IMR-90 (cell line): Measurements from ENCODE around the gene KLF2. TPM values are rescaled to one million over a fixed set of nuclear protein-coding genes. Genes with fewer than 3 reads are reported as not detected.

Source experiments
- ATAC-seq: fragments of 200-7000 bp; cut with Tn5 transposase; 2 replicates; pipeline ENCODE4 v1.9.1; 2020; ENCODE audit warnings: low read depth, mild to moderate bottlenecking, moderate library complexity
- BruUV-seq: library from RNA; stranded (reverse); fragments of 400-500 nt; replicated peaks from 2 replicates; lab custom pipeline; 2021; lab: Mats Ljungman, UMichigan
- CTCF ChIA-PET: fragments of 300-600 bp; formaldehyde crosslinking; extraction: SDS; loops from one replicate; lab custom pipeline; 2021; ENCODE audit warnings: antibody characterized with exemption; lab: Yijun Ruan, JAX
- POLR2A ChIA-PET: fragments of 300-600 bp; sonication (Branson Sonifier 250); formaldehyde crosslinking; loops from one replicate; lab custom pipeline; 2022; ENCODE audit warnings: antibody characterized with exemption; ENCODE audit not compliant: unreplicated experiment; lab: Charles Lee
- DNase-seq: peaks from one replicate; pipeline ENCODE4 v3.0.0; 2013
- H2AFZ ChIP-seq: replicated peaks from 2 replicates; pipeline ENCODE3; 2013; ENCODE audit warnings: low read length, mild to moderate bottlenecking; ENCODE audit not compliant: poor library complexity
- H2AK5ac ChIP-seq: 2 replicates; pipeline ENCODE4 v1.6.1; 2013; ENCODE audit warnings: low read depth, low read length, inconsistent platforms
- H2AK9ac ChIP-seq: replicated peaks from 2 replicates; pipeline ENCODE3; 2013; ENCODE audit warnings: mild to moderate bottlenecking, low read depth, low read length, moderate library complexity; ENCODE audit not compliant: poor library complexity
- H2BK120ac ChIP-seq: 2 replicates; pipeline ENCODE4 v1.6.1; 2013; ENCODE audit warnings: low read depth, low read length, inconsistent platforms
- H2BK15ac ChIP-seq: 3 replicates; pipeline ENCODE4 v1.6.1; 2013; ENCODE audit warnings: low read depth, low read length, inconsistent platforms
- H2BK20ac ChIP-seq: 2 replicates; pipeline ENCODE4 v1.6.1; 2013; ENCODE audit warnings: low read depth, mild to moderate bottlenecking, inconsistent platforms, low read length, moderate library complexity
- H2BK5ac ChIP-seq: 2 replicates; pipeline ENCODE4 v1.6.1; 2013; ENCODE audit warnings: mild to moderate bottlenecking, low read depth, low read length, inconsistent platforms; ENCODE audit not compliant: poor library complexity, severe bottlenecking
- H3K14ac ChIP-seq: replicated peaks from 2 replicates; pipeline ENCODE4 v1.6.1; 2013; ENCODE audit warnings: low read depth, low read length, inconsistent platforms
- H3K18ac ChIP-seq: 2 replicates; pipeline ENCODE4 v1.6.1; 2013; ENCODE audit warnings: low read depth, low read length, control low read depth
- H3K23ac ChIP-seq: 2 replicates; pipeline ENCODE4 v1.6.1; 2013; ENCODE audit warnings: low read depth, low read length, inconsistent platforms
- H3K27ac ChIP-seq: 2 replicates; pipeline ENCODE4 v1.5.1; 2013; ENCODE audit warnings: mild to moderate bottlenecking, control low read depth, low read length; ENCODE audit not compliant: insufficient read depth
- H3K27me3 ChIP-seq: 2 replicates; pipeline ENCODE4 v1.6.1; 2013; ENCODE audit warnings: low read length; ENCODE audit not compliant: control insufficient read depth, insufficient read depth
- H3K36me3 ChIP-seq: 2 replicates; pipeline ENCODE4 v1.6.1; 2013; ENCODE audit warnings: low read length, mixed read lengths; ENCODE audit not compliant: control insufficient read depth, insufficient read depth
- H3K4ac ChIP-seq: 2 replicates; pipeline ENCODE4 v1.6.1; 2013; ENCODE audit warnings: low read depth, low read length, inconsistent platforms
- H3K4me1 ChIP-seq: 2 replicates; pipeline ENCODE4 v1.6.1; 2013; ENCODE audit warnings: low read length, mixed read lengths; ENCODE audit not compliant: control insufficient read depth, insufficient read depth
- H3K4me2 ChIP-seq: 2 replicates; pipeline ENCODE4 v1.6.1; 2013; ENCODE audit warnings: low read depth, mild to moderate bottlenecking, control low read depth, low read length, moderate library complexity
- H3K4me3 ChIP-seq: 2 replicates; pipeline ENCODE4 v1.5.1; 2013; ENCODE audit warnings: low read depth, mild to moderate bottlenecking, control low read depth, low read length, moderate library complexity; ENCODE audit not compliant: insufficient read depth
- H3K56ac ChIP-seq: 2 replicates; pipeline ENCODE4 v1.6.1; 2013; ENCODE audit warnings: low read length, inconsistent platforms; ENCODE audit not compliant: insufficient read depth; ENCODE audit errors: extremely low read depth
- H3K79me1 ChIP-seq, 2 experiments: 2 replicates each; pipeline ENCODE4 v1.6.1; 2013; ENCODE audit warnings: low read length in 2 of 2, inconsistent platforms in 1 of 2, low read depth in 1 of 2
- H3K9ac ChIP-seq: 2 replicates; pipeline ENCODE4 v1.6.1; 2013; ENCODE audit warnings: low read depth, low read length, control low read depth
- H3K9me1 ChIP-seq: 2 replicates; pipeline ENCODE4 v1.6.1; 2013; ENCODE audit warnings: low read length, inconsistent platforms; ENCODE audit not compliant: insufficient read depth
- H3K9me3 ChIP-seq: 2 replicates; pipeline ENCODE4 v1.6.1; 2013; ENCODE audit warnings: low read length; ENCODE audit not compliant: control insufficient read depth, insufficient read depth
- H4K20me1 ChIP-seq: 2 replicates; pipeline ENCODE4 v1.6.1; 2013; ENCODE audit warnings: low read length, inconsistent platforms; ENCODE audit not compliant: insufficient read depth
- H4K5ac ChIP-seq: 2 replicates; pipeline ENCODE4 v1.6.1; 2013; ENCODE audit warnings: mild to moderate bottlenecking, low read depth, low read length, control low read depth
- H4K8ac ChIP-seq, 2 experiments: 2 replicates each; pipeline ENCODE4 v1.6.1; 2013; ENCODE audit warnings: low read depth in 2 of 2, low read length in 2 of 2, control low read depth in 1 of 2, inconsistent platforms in 1 of 2
- H4K91ac ChIP-seq: 2 replicates; pipeline ENCODE4 v1.6.1; 2013; ENCODE audit warnings: low read depth, low read length, inconsistent platforms; ENCODE audit not compliant: insufficient read depth
- BHLHE40 ChIP-seq: fragments of 150-350 bp; IDR thresholded peaks from 2 replicates; pipeline ENCODE4 v1.6.1; 2016; ENCODE audit warnings: mild to moderate bottlenecking, low read depth, low read length
- CHD1 ChIP-seq: IDR thresholded peaks from 2 replicates; pipeline ENCODE4 v1.6.1; 2012; ENCODE audit warnings: low read depth, low read length, improper control_type of control experiment
- ELK1 ChIP-seq: fragments of 150-350 bp; IDR thresholded peaks from 2 replicates; pipeline ENCODE4 v1.6.1; 2016; ENCODE audit warnings: low read depth, mild to moderate bottlenecking, low read length, moderate library complexity, borderline replicate concordance
- FOS ChIP-seq: fragments of 150-350 bp; IDR thresholded peaks from 2 replicates; pipeline ENCODE4 v1.6.1; 2016; ENCODE audit warnings: low read depth, low read length
- MAFK ChIP-seq: IDR thresholded peaks from 2 replicates; pipeline ENCODE4 v1.6.1; 2012; ENCODE audit warnings: low read depth, low read length, improper control_type of control experiment
- MAZ ChIP-seq: IDR thresholded peaks from 2 replicates; pipeline ENCODE4 v1.6.1; 2012; ENCODE audit warnings: low read depth, mild to moderate bottlenecking, low read length, improper control_type of control experiment, moderate library complexity, borderline replicate concordance
- MXI1 ChIP-seq: IDR thresholded peaks from 2 replicates; pipeline ENCODE4 v1.6.1; 2012; ENCODE audit warnings: low read depth, mild to moderate bottlenecking, low read length, moderate library complexity, borderline replicate concordance
- NFE2L2 ChIP-seq: fragments of 150-350 bp; IDR thresholded peaks from 2 replicates; pipeline ENCODE4 v1.6.1; 2016; ENCODE audit warnings: low read depth, mild to moderate bottlenecking, low read length
- POLR2A ChIP-seq: IDR thresholded peaks from 2 replicates; pipeline ENCODE4 v1.6.1; 2012; ENCODE audit warnings: mild to moderate bottlenecking, low read depth, low read length
- RAD21 ChIP-seq: IDR thresholded peaks from 2 replicates; pipeline ENCODE4 v1.6.1; 2012; ENCODE audit warnings: low read length, improper control_type of control experiment
- RCOR1 ChIP-seq: IDR thresholded peaks from 2 replicates; pipeline ENCODE4 v1.6.1; 2012; ENCODE audit warnings: mild to moderate bottlenecking, low read length, improper control_type of control experiment; ENCODE audit not compliant: insufficient replicate concordance
- RFX5 ChIP-seq: IDR thresholded peaks from 2 replicates; pipeline ENCODE4 v1.8.0; 2012; ENCODE audit warnings: low read depth, mild to moderate bottlenecking, low read length, moderate library complexity
- SMC3 ChIP-seq: fragments of 150-350 bp; IDR thresholded peaks from 2 replicates; pipeline ENCODE4 v1.6.1; 2016; ENCODE audit warnings: low read depth, mild to moderate bottlenecking, antibody characterized with exemption, low read length, moderate library complexity
- USF2 ChIP-seq: fragments of 150-350 bp; IDR thresholded peaks from 2 replicates; pipeline ENCODE4 v1.6.1; 2017; ENCODE audit warnings: mild to moderate bottlenecking, antibody characterized with exemption, low read length, low read depth
- WGBS, 2 experiments: methylation state at CpG; one replicate each; pipeline versions ENCODE4 v1.1.5 to v1.1.7; 2013; ENCODE audit warnings: missing lambda C conversion rate in 2 of 2; ENCODE audit not compliant: insufficient read length in 1 of 2; ENCODE audit errors: extremely low coverage in 2 of 2; 5-methylcytosine and 5-hydroxymethylcytosine counted together
- dilution Hi-C: fragments of 300-500 bp; cut with HindIII; formaldehyde crosslinking; loops from one replicate; pipeline ENCODE4 v1.14.3; 2018; ENCODE audit warnings: low sequenced_read_pairs; ENCODE audit not compliant: unreplicated experiment
- in situ Hi-C: fragments of 300-500 bp; cut with MboI; formaldehyde crosslinking; loops from 3 replicates; pipeline ENCODE4 v1.14.3; 2019; ENCODE audit warnings: low sequenced_read_pairs, inconsistent platforms, mixed read lengths
- intact Hi-C: fragments of 100-400 bp; cut with micrococcal nuclease; formaldehyde crosslinking; loops from 2 replicates; pipeline ENCODE4 v1.10.0; 2022
- polyA plus RNA-seq, 3 experiments: library from polyadenylated mRNA; depleted of rRNA; stranded (reverse); fragments of >200 nt; gene quantifications; 2 replicates each; pipeline ENCODE4 v1.2.3, GENCODE V29; 2012; ENCODE audit warnings: low replicate concordance in 1 of 3
- total RNA-seq: library from RNA; depleted of rRNA; stranded (reverse); fragments of >200 nt; gene quantifications from 2 replicates; pipeline ENCODE4 v1.2.3, GENCODE V29; 2012

Gene KLF2
- total and polyA plus RNA-seq, 2 of the 4 experiments (the other 2 are of a cell fraction): 1.1 to 34.4 TPM

- intact Hi-C loops: loop anchor here (2.0 kb wide), 1 partner anchor 44 kb away; no protein-coding TSS in a partner anchor
- ChIA-PET CTCF (interaction anchor here (0.8 to 1.6 kb wide), 4 partner anchors 11 to 58 kb away, joined by 3 to 7 read pairs (median 4); no protein-coding TSS in a partner anchor), POLR2A (interaction anchor here (1.0 to 1.1 kb wide), 2 partner anchors 14 kb away, joined by 4 read pairs; partner anchors contain the start of gene KLF2)
- peak; percentile 96 for DNase-seq
- no TSS peak for BruUV-seq
- Histone ChIP-seq H4K8ac (peak overlapping the region; percentile 90 to 92), H2AK9ac (peak overlapping the region; percentile 80), H3K4me1 (peaks cover 21% of the 10 kb centered on the region), H3K56ac (peak overlapping the region; percentile 72), H4K5ac (peak overlapping the region; percentile 23), H3K27me3 (no peaks in the 10 kb centered on the region), H3K27ac (peak overlapping the region; percentile 69), H2BK5ac (peak overlapping the region; percentile 91), H3K4me2 (peak overlapping the region; percentile 24), H3K79me1 (no peaks in the 10 kb centered on the region; a peak in 1 of 4 replicates), H4K20me1 (no peaks in the 10 kb centered on the region), H3K9ac (peak overlapping the region; percentile 3; the same call in 1 of the 2 replicates), H2AK5ac (peak overlapping the region; percentile 92), H2BK20ac (peak overlapping the region; percentile 96), H3K14ac (peak overlapping the region; percentile 94), H2AFZ (peak overlapping the region; percentile 84), H3K4ac (peak overlapping the region; percentile 98), H3K18ac (peak overlapping the region; percentile 22), H4K91ac (peak overlapping the region; percentile 93), H3K9me3 (no peaks in the 10 kb centered on the region), H3K4me3 (no peak overlapping the region), H3K9me1 (peaks cover 13% of the 10 kb centered on the region), H3K36me3 (no peaks in the 10 kb centered on the region), H2BK120ac (peak overlapping the region; percentile 93), H3K23ac (peak overlapping the region; percentile 94), H2BK15ac (peak overlapping the region; percentile 87)
- dilution Hi-C loops: no loop called here
- WGBS, 2 experiments: 17% methylated on average over 7 of the region's 30 CpGs; no CpG with 5 or more reads in 1 of the 2 experiments
- in situ Hi-C loops: no loop called here
- peak; percentile 80 for ATAC-seq
- peak; percentile 51; the same call in 1 of the 2 replicates for TF ChIP-seq FOS
- peak; percentile 31; the same call in 1 of the 2 replicates for TF ChIP-seq NFE2L2
- no peak for TF ChIP-seq RFX5
- 0 out of 2 replicates have a peak, but pooled peaks have one; percentile 7 for TF ChIP-seq SMC3
- TF ChIP-seq CHD1: no peak
- TF ChIP-seq RAD21: peak; percentile 21; the same call in 1 of the 2 replicates
- TF ChIP-seq RCOR1: peak; percentile 16
- no peak for TF ChIP-seq MAFK
- TF ChIP-seq ELK1: no peak
- no peak for TF ChIP-seq MXI1
- TF ChIP-seq POLR2A: no peak
- TF ChIP-seq MAZ: peak; percentile 49; the same call in 1 of the 2 replicates
- peak; percentile 53 for TF ChIP-seq BHLHE40
- TF ChIP-seq USF2: peak; percentile 58
Observed at GRCh38 chr19:16338470-16339360, 14.1 kb downstream of the KLF2 start.
